ENCODE results near the gene SLC13A3. TPM values are rescaled to one million over a fixed set of nuclear protein-coding genes. Genes with fewer than 3 reads are reported as not detected.

The SLC13A3 gene
- total and polyA plus RNA-seq, 2 of the 4 experiments (the other 2 are of a cell fraction): 2.5 to 4.2 TPM

- WGBS, 2 experiments (ENCODE audit: extremely low coverage in 2 of 2, insufficient read length in 1 of 2): 72% methylated on average over 2 of the region's 5 CpGs; no CpG with 5 or more reads in 1 of the 2 experiments
- no peak overlapping the region for H4K91ac ChIP-seq (ENCODE audit: insufficient read depth, low read depth, low read length)
- no peak overlapping the region for H4K8ac ChIP-seq (ENCODE audit: low read depth in 2 of 2, low read length in 2 of 2)
- H3K9ac ChIP-seq (ENCODE audit: low read depth, low read length): no peak overlapping the region
- H3K4me1 ChIP-seq (ENCODE audit: control insufficient read depth, insufficient read depth, low read length): no peaks in the 10 kb centered on the region
- TF ChIP-seq FOS (IDR thresholded peaks at IDR 0.05; ENCODE audit: low read depth, low read length) (no peak), BHLHE40 (IDR thresholded peaks at IDR 0.05; ENCODE audit: low read depth, low read length) (no peak), RAD21 (IDR thresholded peaks at IDR 0.05; ENCODE audit: low read length) (no peak), RFX5 (IDR thresholded peaks at IDR 0.05; ENCODE audit: low read depth, low read length) (no peak), ELK1 (IDR thresholded peaks at IDR 0.05; ENCODE audit: borderline replicate concordance, low read depth, low read length) (no peak), SMC3 (IDR thresholded peaks at IDR 0.05; ENCODE audit: low read depth, low read length) (no peak), NFE2L2 (IDR thresholded peaks at IDR 0.05; ENCODE audit: low read depth, low read length) (no peak), RCOR1 (IDR thresholded peaks at IDR 0.05; ENCODE audit: insufficient replicate concordance, low read length) (no peak), MAFK (IDR thresholded peaks at IDR 0.05; ENCODE audit: low read depth, low read length) (no peak), USF2 (IDR thresholded peaks at IDR 0.05; ENCODE audit: low read depth, low read length) (no peak), MXI1 (IDR thresholded peaks at IDR 0.05; ENCODE audit: borderline replicate concordance, low read depth, low read length) (no peak), POLR2A (IDR thresholded peaks at IDR 0.05; ENCODE audit: low read depth, low read length) (no peak), CEBPB (IDR thresholded peaks at IDR 0.05; ENCODE audit: low read depth, low read length) (no peak), CTCF (conservative IDR thresholded peaks at IDR 0.05; ENCODE audit: low read depth, low read length) (no peak), CHD1 (IDR thresholded peaks at IDR 0.05; ENCODE audit: low read depth, low read length) (no peak)
- H2AFZ ChIP-seq (replicated peaks; ENCODE audit: low read length, poor library complexity): no peak overlapping the region
- in situ Hi-C loops (cut with MboI; ENCODE audit: low sequenced_read_pairs): no loop called here
- peaks cover 15% of the 10 kb centered on the region for H3K9me3 ChIP-seq (ENCODE audit: control insufficient read depth, insufficient read depth, low read length)
- no peak overlapping the region for H2BK5ac ChIP-seq (ENCODE audit: low read depth, low read length, poor library complexity, severe bottlenecking)
- no peak overlapping the region for H2AK5ac ChIP-seq (ENCODE audit: low read depth, low read length)
- no peak overlapping the region for H3K27ac ChIP-seq (ENCODE audit: insufficient read depth, low read length)
- no peak overlapping the region for H2BK120ac ChIP-seq (ENCODE audit: low read depth, low read length)
- no peak overlapping the region for H3K4me3 ChIP-seq (ENCODE audit: insufficient read depth, low read depth, low read length)
- no peak overlapping the region for H3K4ac ChIP-seq (ENCODE audit: low read depth, low read length)
- H2AK9ac ChIP-seq (replicated peaks; ENCODE audit: low read depth, low read length, poor library complexity): no peak overlapping the region
- no peak overlapping the region for H2BK15ac ChIP-seq (ENCODE audit: low read depth, low read length)
- no peaks in the 10 kb centered on the region for H3K27me3 ChIP-seq (ENCODE audit: control insufficient read depth, insufficient read depth, low read length)
- dilution Hi-C loops (cut with HindIII; ENCODE audit: low sequenced_read_pairs, unreplicated experiment): no loop called here
- no peak overlapping the region for H4K5ac ChIP-seq (ENCODE audit: low read depth, low read length)
- no peak overlapping the region for H3K4me2 ChIP-seq (ENCODE audit: low read depth, low read length)
- DNase-seq: no peak
- H2BK20ac ChIP-seq (ENCODE audit: low read depth, low read length): no peak overlapping the region
- no peak overlapping the region for H3K56ac ChIP-seq (ENCODE audit: extremely low read depth, insufficient read depth, low read length)
- no peak overlapping the region for H3K23ac ChIP-seq (ENCODE audit: low read depth, low read length)
- no peaks in the 10 kb centered on the region for H3K9me1 ChIP-seq (ENCODE audit: insufficient read depth, low read length)
- H4K20me1 ChIP-seq (ENCODE audit: insufficient read depth, low read length): no peaks in the 10 kb centered on the region; the same call in 1 of the 2 replicates
- intact Hi-C loops (cut with micrococcal nuclease): no loop called here
- no peak overlapping the region for H3K18ac ChIP-seq (ENCODE audit: low read depth, low read length)
- POLR2A ChIA-PET (ENCODE audit: unreplicated experiment): no interaction called here
- no peak for ATAC-seq (ENCODE audit: low read depth)
- H3K36me3 ChIP-seq (ENCODE audit: control insufficient read depth, insufficient read depth, low read length): no peaks in the 10 kb centered on the region
- BruUV-seq (replicated peaks): no TSS peak
- no peaks in the 10 kb centered on the region for H3K79me1 ChIP-seq (ENCODE audit: low read depth in 1 of 2, low read length in 2 of 2)
- H3K14ac ChIP-seq (replicated peaks; ENCODE audit: low read depth, low read length): no peak overlapping the region
- CTCF ChIA-PET: no interaction called here
Measured at GRCh38 chr20:46672543-46673148, 21.4 kb upstream of the SLC13A3 start.
